A172 (cell line): ENCODE data around the gene CST9L. TPM values are rescaled to one million over a fixed set of nuclear protein-coding genes. Genes with fewer than 3 reads are reported as not detected.

Experiments used
- total RNA-seq: library from RNA; depleted of rRNA; stranded (reverse); fragments of >200 nt; shearing (Covaris generic); gene quantifications from 2 replicates; pipeline ENCODE4 v1.2.3, GENCODE V29; 2014; rRNA removed

Gene CST9L
- total RNA-seq, 1 experiment from 2014 or later: not detected

Other genes starting within 250 kb of the CST9L start
- 77.4 and 102 TPM in 2 replicates for gene NXT1, start 217.7 kb downstream of the CST9L start, total RNA-seq
- 18.7 and 22.7 TPM in 2 replicates for gene GZF1, start 206.3 kb downstream of the CST9L start, total RNA-seq
- 6.4 and 6.6 TPM in 2 replicates for gene NAPB, start 147.0 kb downstream of the CST9L start, total RNA-seq
- not detected in 2 replicates for gene CSTL1, start 128.8 kb downstream of the CST9L start, total RNA-seq
- gene CST11, start 115.6 kb downstream of the CST9L start, total RNA-seq: not detected in 2 replicates
- not detected in 2 replicates for gene CST8, start 77.4 kb downstream of the CST9L start, total RNA-seq
- not detected in 2 replicates for gene CST9, start 37.4 kb upstream of the CST9L start, total RNA-seq
- 209 and 225 TPM in 2 replicates for gene CST3, start 69.5 kb upstream of the CST9L start, total RNA-seq
- gene CST4, start 120.6 kb upstream of the CST9L start, total RNA-seq: not detected in 2 replicates
- gene CST1, start 182.5 kb upstream of the CST9L start, total RNA-seq: not detected in 2 replicates